ENCODE results near the gene LIMS2. TPM values are rescaled to one million over a fixed set of nuclear protein-coding genes. Genes with fewer than 3 reads are reported as not detected.
A peak's percentile ranks its signal among the peaks of the same experiment; 100 is the strongest.

Gene LIMS2
- total and polyA plus RNA-seq, 2 donors (not counting 1 experiment from before 2014, with no cell fraction given): 1.8 to 17.3 TPM

- no peak for TF ChIP-seq EZH2 (IDR thresholded peaks at IDR 0.05; ENCODE audit: low read length, missing control alignments)
- TF ChIP-seq, protein P1, sequence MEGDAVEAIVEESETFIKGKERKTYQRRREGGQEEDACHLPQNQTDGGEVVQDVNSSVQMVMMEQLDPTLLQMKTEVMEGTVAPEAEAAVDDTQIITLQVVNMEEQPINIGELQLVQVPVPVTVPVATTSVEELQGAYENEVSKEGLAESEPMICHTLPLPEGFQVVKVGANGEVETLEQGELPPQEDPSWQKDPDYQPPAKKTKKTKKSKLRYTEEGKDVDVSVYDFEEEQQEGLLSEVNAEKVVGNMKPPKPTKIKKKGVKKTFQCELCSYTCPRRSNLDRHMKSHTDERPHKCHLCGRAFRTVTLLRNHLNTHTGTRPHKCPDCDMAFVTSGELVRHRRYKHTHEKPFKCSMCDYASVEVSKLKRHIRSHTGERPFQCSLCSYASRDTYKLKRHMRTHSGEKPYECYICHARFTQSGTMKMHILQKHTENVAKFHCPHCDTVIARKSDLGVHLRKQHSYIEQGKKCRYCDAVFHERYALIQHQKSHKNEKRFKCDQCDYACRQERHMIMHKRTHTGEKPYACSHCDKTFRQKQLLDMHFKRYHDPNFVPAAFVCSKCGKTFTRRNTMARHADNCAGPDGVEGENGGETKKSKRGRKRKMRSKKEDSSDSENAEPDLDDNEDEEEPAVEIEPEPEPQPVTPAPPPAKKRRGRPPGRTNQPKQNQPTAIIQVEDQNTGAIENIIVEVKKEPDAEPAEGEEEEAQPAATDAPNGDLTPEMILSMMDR (conservative IDR thresholded peaks at IDR 0.05 in 1 of 2, IDR thresholded peaks at IDR 0.05 in 1 of 2; ENCODE audit: low read depth in 1 of 2, low read length in 2 of 2): no peak
- no peaks in the 10 kb centered on the region for H3K79me2 ChIP-seq (ENCODE audit: control insufficient read depth, insufficient read depth, low read length)
- no peak for DNase-seq (ENCODE audit: low read depth in 2 of 2)
Measured at GRCh38 chr2:127654084-127654837, 21.1 kb downstream of the LIMS2 start.

DNA sequence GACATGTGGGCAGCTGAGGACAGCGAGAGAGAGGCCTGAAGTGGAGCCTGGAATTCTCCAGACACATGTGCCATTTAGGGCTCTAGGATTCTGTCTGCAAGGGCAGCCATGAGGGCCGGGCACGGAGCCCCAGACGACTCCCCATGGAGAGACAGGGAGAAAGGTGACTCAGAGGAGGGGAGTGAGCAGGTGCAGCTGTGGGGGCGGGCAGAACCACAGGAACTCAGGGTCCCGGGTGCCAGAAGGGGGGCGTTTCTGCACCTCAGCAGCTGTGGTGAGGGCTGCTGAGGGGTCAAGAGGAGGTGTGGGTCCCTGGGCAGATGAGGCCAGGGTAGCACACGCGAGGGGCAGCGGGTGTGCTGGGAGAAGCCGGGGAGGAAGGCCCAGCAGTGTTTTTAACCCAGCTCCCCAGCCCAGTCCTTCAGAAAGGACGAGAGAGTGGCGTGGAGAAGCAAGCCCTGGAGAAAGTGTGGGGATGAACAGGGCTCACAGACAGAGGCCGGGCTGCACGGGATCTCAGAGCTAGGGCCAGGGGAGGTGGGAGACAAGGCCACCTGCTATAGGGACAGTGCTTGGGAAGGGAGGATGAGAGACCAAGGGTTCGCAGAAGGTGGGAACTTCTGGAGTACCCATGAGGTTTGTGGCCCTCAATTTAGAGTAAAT lies 21.8 kb downstream of the LIMS2 start:
- TF ChIP-seq EZH2 (IDR thresholded peaks at IDR 0.05; ENCODE audit: low read length, missing control alignments): no peak
- TF ChIP-seq, protein P1 (conservative IDR thresholded peaks at IDR 0.05 in 1 of 2, IDR thresholded peaks at IDR 0.05 in 1 of 2; ENCODE audit: low read depth in 1 of 2, low read length in 2 of 2): no peak
- Histone ChIP-seq H3K9me3 (ENCODE audit: control insufficient read depth, insufficient read depth, low read depth, low read length) (no peaks in the 10 kb centered on the region), H3K79me2 (ENCODE audit: control insufficient read depth, insufficient read depth, low read length) (no peaks in the 10 kb centered on the region), H2AFZ (ENCODE audit: low read length) (no peak overlapping the region), H3K9ac (ENCODE audit: insufficient read depth, low read length) (no peak overlapping the region), H4K20me1 (ENCODE audit: control insufficient read depth, extremely low read depth, insufficient read depth, low read length) (no peaks in the 10 kb centered on the region), H3K4me1 (ENCODE audit: control insufficient read depth, extremely low read depth, insufficient read depth, low read length) (peaks cover 2% of the 10 kb centered on the region), H3K27me3 (ENCODE audit: control insufficient read depth, insufficient read depth, low read length) (no peaks in the 10 kb centered on the region), H3K36me3 (ENCODE audit: control insufficient read depth, insufficient read depth, low read length) (no peaks in the 10 kb centered on the region), H3K27ac (ENCODE audit: insufficient read depth, low read length) (no peak overlapping the region), H3K4me3 (replicated peaks in 1 of 4; ENCODE audit: control extremely low read depth in 1 of 4, insufficient read depth in 1 of 4, low read depth in 3 of 4, low read length in 4 of 4) (no peak overlapping the region), H3K4me2 (ENCODE audit: extremely low read depth, insufficient read depth, low read length) (no peak overlapping the region)
- peak in 1 of 2 donors; percentile 26 for DNase-seq (ENCODE audit: low read depth in 2 of 2)

More at GRCh38 chr2:127654084-127654837, 21.1 kb downstream of the LIMS2 start:
- Histone ChIP-seq H2AFZ (ENCODE audit: low read length) (no peak overlapping the region), H3K4me2 (ENCODE audit: extremely low read depth, insufficient read depth, low read length) (no peak overlapping the region), H3K4me3 (replicated peaks in 1 of 4; ENCODE audit: control extremely low read depth in 1 of 4, insufficient read depth in 1 of 4, low read depth in 3 of 4, low read length in 4 of 4) (no peak overlapping the region), H3K9ac (ENCODE audit: insufficient read depth, low read length) (no peak overlapping the region), H3K27ac (ENCODE audit: insufficient read depth, low read length) (no peak overlapping the region), H3K36me3 (ENCODE audit: control insufficient read depth, insufficient read depth, low read length) (no peaks in the 10 kb centered on the region), H3K27me3 (ENCODE audit: control insufficient read depth, insufficient read depth, low read length) (no peaks in the 10 kb centered on the region), H3K9me3 (ENCODE audit: control insufficient read depth, insufficient read depth, low read depth, low read length) (no peaks in the 10 kb centered on the region), H4K20me1 (ENCODE audit: control insufficient read depth, extremely low read depth, insufficient read depth, low read length) (no peaks in the 10 kb centered on the region), H3K4me1 (ENCODE audit: control insufficient read depth, extremely low read depth, insufficient read depth, low read length) (peaks cover 2% of the 10 kb centered on the region)

- H3K9me3 ChIP-seq (ENCODE audit: control insufficient read depth, insufficient read depth, low read depth, low read length): no peaks in the 10 kb centered on the region
- no peaks in the 10 kb centered on the region for H3K79me2 ChIP-seq (ENCODE audit: control insufficient read depth, insufficient read depth, low read length)
- H3K4me1 ChIP-seq (ENCODE audit: control insufficient read depth, extremely low read depth, insufficient read depth, low read length): peaks cover 2% of the 10 kb centered on the region
- no peak overlapping the region for H3K27ac ChIP-seq (ENCODE audit: insufficient read depth, low read length)
- no peaks in the 10 kb centered on the region for H3K36me3 ChIP-seq (ENCODE audit: control insufficient read depth, insufficient read depth, low read length)
- DNase-seq (ENCODE audit: low read depth in 2 of 2): no peak
- H2AFZ ChIP-seq (ENCODE audit: low read length): no peak overlapping the region
- H4K20me1 ChIP-seq (ENCODE audit: control insufficient read depth, extremely low read depth, insufficient read depth, low read length): no peaks in the 10 kb centered on the region
- no peak overlapping the region for H3K4me2 ChIP-seq (ENCODE audit: extremely low read depth, insufficient read depth, low read length)
- TF ChIP-seq, protein P1 (conservative IDR thresholded peaks at IDR 0.05 in 1 of 2, IDR thresholded peaks at IDR 0.05 in 1 of 2; ENCODE audit: low read depth in 1 of 2, low read length in 2 of 2): no peak
- TF ChIP-seq EZH2 (IDR thresholded peaks at IDR 0.05; ENCODE audit: low read length, missing control alignments): no peak
- H3K4me3 ChIP-seq (replicated peaks in 1 of 4; ENCODE audit: control extremely low read depth in 1 of 4, insufficient read depth in 1 of 4, low read depth in 3 of 4, low read length in 4 of 4): no peak overlapping the region
- H3K27me3 ChIP-seq (ENCODE audit: control insufficient read depth, insufficient read depth, low read length): no peaks in the 10 kb centered on the region
- H3K9ac ChIP-seq (ENCODE audit: insufficient read depth, low read length): no peak overlapping the region
Measured at GRCh38 chr2:127652786-127653357, 22.5 kb downstream of the LIMS2 start.

Data from fibroblast of lung (primary cell).